IPS DF 19.7 (cell line): ENCODE results near the gene MITF.
"Not testable (repeated sequence)": the region's sequence is repeated elsewhere in the genome, so short reads cannot be mapped to it uniquely, and the experiment has no call there.

ENCODE experiments used
- DNase-seq: peaks from one replicate; pipeline ENCODE4 v3.0.0-alpha.2; 2013; ENCODE audit warnings: low read depth, low spot score

Gene MITF

GRCh38 chr3:69871868-69872267, 132.6 kb downstream of the MITF start:
- DNase-seq, result no peak

GRCh38 chr3:69872783-69873378, 133.6 kb downstream of the MITF start:
- no peak for DNase-seq

DNA sequence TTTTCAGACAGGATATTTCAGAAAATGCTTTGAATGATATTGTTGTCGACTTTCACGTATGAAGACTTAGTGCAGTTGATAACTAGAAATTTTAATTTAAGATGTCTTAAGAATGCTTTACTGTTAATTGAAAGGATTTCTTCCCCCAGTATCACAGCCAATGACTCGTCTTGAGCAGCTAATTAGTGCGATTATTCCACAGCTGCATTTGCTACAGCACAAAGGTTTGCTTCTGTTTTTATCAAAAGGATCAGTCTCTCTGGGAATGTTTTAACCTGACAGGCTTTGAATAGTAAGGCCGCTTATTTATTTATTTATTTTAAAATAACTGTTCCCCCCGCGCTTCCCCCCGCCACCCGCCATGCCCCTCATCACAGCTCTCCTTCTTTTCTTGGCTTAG, 136.8 kb downstream of the MITF start:
- no peak for DNase-seq

- no peak for DNase-seq
Observed at GRCh38 chr3:69878254-69878653, 139.0 kb downstream of the MITF start.

GRCh38 chr3:69879051-69879450, 139.8 kb downstream of the MITF start:
- no peak for DNase-seq

- no peak for DNase-seq
Observed at GRCh38 chr3:69880069-69880640, 140.9 kb downstream of the MITF start.

GRCh38 chr3:69881051-69881450, 141.8 kb downstream of the MITF start:
- no peak for DNase-seq

DNA sequence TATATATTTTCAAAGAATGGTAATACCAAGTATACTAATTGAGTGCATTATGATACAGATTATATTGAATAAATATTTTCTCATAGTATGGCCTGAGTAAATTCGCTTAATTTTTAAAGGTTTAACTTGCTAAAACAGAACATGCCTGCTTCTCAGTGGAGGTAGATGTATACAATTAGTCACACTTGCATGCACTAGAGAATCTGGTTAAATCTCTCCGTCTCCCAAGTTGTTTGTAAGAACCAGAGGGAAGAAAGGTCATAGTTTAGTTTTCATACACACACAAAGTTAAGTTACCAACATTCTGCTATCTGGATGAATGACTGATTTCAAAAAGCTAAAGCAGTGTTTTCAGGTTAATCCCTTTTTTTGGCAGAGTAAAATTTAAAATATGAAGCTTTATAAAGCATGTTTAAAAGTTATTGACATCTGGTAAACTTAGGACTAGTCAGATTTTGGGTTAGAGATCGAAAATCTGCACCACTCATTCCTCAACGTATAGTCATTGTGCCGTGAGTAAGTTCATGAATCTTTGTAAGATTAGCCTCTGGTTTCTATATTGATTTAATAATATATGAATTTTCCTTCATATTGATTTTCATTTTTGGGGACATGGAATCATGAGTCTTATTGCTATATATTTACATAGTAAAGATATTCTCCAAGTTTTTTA, 142.6 kb downstream of the MITF start:
- DNase-seq, result no peak

DNA sequence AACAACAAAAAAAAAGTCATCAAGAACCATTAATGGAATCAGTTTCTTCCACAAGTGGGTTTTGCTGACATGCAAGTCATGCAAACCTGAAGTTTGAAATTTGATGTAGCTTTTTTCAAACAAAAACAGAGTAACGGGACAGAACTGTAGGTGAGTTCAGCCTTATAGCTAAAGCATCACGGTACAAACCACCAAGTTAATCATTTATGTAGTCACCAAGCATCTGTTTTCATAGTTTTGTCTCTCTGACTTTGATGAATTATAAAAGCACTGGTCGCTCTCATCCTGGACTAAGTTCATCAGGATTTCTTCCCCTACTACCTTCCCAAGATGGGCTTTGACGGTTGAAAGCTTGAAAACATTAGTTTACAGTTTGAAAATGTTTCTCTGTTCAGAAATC, 143.3 kb downstream of the MITF start:
- DNase-seq, result no peak

DNA sequence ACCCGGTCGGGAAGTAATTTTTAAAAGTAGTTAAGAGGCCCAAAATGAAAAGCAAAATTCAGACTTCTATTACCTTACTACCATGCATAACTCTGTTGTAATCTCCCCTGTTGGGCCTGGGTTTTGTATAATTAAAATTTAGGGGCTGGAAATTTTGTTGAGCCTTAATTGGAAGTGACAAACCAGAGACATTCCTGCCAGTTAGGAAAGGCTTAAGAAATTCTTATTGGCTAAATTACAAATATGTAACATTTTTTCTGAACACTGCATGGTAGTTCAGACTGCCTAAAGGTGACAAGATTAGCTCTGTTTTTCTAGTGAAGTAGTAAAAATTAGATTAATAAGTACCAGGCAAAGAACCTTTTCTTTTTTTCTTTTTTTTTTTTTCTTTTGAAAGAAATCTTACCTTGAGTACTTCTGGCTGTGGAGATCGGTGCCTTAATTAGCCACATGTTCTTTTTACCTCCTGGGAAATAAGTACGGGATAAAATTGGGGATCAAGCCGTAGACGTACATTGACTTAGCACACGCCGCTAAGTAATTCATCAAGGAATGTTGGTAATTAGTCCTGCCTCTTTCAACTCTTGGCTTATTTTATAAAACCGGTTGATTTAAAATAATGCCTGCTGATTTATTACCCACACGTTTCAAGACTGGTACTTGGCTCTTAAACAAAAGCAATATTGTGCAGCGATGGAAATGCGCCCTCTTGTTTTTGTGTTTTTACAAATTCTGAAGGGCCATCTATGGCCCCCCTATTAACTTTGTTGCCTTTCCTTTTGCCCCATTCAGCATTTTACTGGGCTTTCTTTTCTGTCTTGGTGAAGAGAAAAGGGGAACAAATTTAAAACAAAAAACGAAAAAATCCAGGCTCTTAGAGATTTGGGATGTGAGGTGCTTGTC, 149.0 kb downstream of the MITF start:
- DNase-seq, result no peak

- DNase-seq, result no peak
Observed at GRCh38 chr3:69888943-69889315, 149.7 kb downstream of the MITF start.

DNA sequence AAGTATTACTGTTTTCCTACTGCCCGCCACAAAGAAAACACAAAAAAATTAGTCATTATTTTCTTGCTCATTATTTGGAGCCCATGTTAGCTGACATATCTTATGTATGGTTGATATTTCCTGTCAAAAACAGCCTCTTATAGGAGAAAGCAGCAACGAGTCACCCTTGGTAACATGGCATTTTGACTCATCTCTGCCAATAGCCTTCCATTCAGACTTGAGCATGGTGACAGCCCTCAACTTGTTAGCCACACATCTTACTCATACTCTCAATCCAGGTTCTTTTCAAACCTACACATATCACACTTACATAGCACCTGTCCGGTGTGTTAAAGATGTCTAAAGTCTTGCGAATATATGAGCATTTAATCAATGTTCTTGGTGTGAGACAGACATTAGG, 150.8 kb downstream of the MITF start:
- DNase-seq, result no peak

- no peak for DNase-seq
Observed at GRCh38 chr3:69890691-69891090, 151.4 kb downstream of the MITF start.

- DNase-seq, result no peak
Observed at GRCh38 chr3:69892706-69893105, 153.4 kb downstream of the MITF start.

DNA sequence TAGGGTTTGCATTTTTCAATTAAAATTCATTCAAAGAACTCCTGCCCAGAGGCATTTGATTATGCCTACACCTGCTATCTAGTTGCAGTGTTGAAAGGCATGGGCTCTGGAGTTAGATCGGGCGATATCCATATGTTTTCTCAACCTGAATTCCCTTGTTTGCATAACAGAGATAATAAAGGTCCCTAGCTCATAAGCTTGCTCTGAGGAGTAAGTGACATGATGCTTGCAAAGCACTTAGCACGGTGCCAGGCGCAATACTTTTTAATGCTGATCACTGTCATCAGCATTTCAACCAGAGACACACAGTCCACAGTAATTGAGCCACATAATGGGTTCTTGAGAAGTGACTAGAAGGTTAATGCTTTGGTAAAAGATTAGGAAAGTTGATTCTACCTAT, 154.0 kb downstream of the MITF start:
- DNase-seq, result no peak

GRCh38 chr3:69896095-69896494, 156.8 kb downstream of the MITF start:
- DNase-seq, result no peak

- DNase-seq, result no peak
Observed at GRCh38 chr3:69900331-69900730, 161.1 kb downstream of the MITF start.

DNA sequence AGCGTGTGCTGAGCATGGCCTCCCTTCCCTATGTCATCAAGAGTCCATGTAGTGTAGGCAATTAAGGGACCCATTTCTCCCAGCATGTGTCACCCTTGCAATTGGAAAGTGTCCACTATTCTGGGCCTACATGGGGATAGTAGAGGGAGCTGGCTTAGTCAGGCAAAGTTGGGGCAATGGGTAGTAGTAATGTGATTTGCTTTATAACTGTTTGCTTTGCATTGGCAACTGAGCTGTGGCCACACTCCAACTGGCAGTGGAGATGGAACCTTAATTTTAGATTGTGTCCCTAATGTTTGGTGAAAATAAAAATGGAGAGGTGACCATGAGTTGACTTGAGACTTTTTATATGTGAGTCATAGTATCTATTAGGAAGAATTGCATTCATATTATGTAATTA, 162.5 kb downstream of the MITF start:
- DNase-seq, result no peak

DNA sequence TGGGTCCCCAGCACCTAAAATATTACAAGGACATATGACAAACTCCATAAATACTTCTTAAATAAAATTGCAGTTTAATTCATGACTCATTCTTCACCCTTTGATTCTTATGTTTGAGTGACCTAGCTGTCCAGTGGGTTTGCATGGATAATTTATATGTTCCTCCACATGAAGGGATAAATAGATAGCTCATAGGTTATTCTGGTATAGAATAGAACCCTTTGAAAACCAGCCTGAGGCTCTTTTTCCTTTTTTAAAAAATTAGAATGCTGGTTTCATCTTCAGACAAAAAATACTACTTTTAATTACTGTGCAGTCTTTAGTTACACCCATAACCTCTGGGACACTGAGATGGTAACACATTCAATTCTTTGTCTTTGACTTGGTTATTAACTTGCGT, 163.1 kb downstream of the MITF start:
- DNase-seq, result no peak

DNA sequence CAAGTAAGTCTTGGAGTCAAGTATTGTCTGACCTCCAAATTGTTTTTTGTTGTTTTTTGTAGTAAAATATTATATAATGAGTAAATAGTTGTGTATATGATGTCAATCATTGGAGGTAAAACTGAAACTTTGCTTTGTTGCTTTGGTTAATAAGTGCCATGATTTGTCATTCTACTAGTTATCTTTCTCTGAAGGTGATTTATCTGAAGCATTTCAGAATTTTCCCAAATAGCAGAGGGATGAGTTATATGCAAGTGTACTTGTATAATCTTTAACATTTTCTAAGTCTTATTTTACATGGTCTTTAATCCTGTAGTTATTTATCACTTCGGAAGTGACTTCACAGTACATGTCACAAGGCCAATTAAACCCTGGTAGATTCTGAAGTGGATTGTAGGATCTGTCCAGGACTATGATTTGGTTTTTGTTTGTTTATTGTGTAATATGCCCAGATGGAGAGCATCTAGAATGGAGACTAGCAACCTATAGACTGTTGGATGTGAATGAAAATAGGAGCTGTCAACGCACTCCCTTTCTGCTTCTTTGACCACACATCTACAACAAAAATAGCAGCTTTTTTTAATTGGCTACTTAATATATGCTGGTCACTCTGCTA, 167.2 kb downstream of the MITF start:
- DNase-seq, result no peak

GRCh38 chr3:69907554-69907953, 168.3 kb downstream of the MITF start:
- DNase-seq, result no peak

GRCh38 chr3:69909859-69910258, 170.6 kb downstream of the MITF start:
- not testable (repeated sequence) for DNase-seq
